NB4 (cell line): ENCODE results near the gene ZDHHC6.

Experiments used
- CTCF ChIP-seq: IDR thresholded peaks from one replicate; pipeline ENCODE4 v1.5.1; 2012; ENCODE audit warnings: low read depth, low read length
- POLR2A ChIP-seq: IDR thresholded peaks from 2 replicates; pipeline ENCODE4 v1.6.1; 2011; ENCODE audit warnings: mild to moderate bottlenecking; ENCODE audit not compliant: insufficient read length; ENCODE audit errors: extremely low read depth
- TF ChIP-seq, protein P1 (sequence below): IDR thresholded peaks from 2 replicates; pipeline ENCODE4 v1.6.1; 2011; ENCODE audit warnings: low read depth, low read length

- TF ChIP-seq CTCF (no peak), POLR2A (no peak)
- TF ChIP-seq, protein P1, sequence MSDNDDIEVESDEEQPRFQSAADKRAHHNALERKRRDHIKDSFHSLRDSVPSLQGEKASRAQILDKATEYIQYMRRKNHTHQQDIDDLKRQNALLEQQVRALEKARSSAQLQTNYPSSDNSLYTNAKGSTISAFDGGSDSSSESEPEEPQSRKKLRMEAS, result no peak
Observed at GRCh38 chr10:112382515-112383235, 64.0 kb downstream of the ZDHHC6 start.
